ENCODE measurements around the gene BCHE. TPM values are rescaled to one million over a fixed set of nuclear protein-coding genes. Genes with fewer than 3 reads are reported as not detected.

The BCHE gene
- total RNA-seq, 1 experiment from 2014 or later, result 53.8 TPM

DNA sequence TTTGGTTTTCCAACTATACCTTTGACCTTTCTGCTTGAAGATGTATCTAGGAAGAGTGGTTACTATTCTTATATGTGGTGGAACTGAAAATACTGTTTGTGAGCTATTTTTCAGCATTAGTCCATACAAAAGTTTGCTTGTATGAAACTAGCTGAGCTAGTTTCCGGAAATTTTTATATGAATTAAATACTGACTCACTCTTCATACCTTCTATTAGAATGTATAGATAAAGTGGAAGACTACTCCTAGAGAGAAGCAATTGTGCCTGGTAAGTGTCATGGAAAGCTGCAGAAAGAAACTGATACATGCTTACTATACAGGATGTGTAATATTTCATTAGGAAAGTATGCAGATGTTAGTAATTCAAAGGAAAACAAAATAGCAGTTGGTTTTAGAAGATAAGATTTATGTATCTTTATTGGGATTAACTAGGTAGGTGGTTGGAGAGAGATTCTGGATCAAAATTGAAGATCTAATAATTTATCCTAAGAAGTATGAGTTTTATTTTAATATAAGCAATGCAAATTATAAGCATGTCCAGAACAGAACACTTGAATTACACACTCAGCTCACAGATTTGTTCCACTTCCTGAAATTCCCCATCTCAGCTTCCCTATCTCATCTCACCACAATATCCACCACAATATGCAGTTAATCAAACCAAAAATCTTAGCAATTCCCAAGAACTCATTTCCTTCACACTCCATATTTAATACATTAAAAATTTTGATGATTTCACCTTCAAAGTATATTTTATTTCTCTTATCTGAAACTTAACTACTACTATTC is 82.8 kb downstream of the BCHE start:
- DNase-seq (ENCODE audit: extremely low read depth, low read depth), result no peak

- no peak for DNase-seq (ENCODE audit: extremely low read depth, low read depth)
These were observed 83.7 kb downstream of the BCHE start for GRCh38 chr3:165753560-165753959.

GRCh38 chr3:165751637-165752036 is 85.6 kb downstream of the BCHE start:
- DNase-seq (ENCODE audit: extremely low read depth, low read depth), result no peak

DNA sequence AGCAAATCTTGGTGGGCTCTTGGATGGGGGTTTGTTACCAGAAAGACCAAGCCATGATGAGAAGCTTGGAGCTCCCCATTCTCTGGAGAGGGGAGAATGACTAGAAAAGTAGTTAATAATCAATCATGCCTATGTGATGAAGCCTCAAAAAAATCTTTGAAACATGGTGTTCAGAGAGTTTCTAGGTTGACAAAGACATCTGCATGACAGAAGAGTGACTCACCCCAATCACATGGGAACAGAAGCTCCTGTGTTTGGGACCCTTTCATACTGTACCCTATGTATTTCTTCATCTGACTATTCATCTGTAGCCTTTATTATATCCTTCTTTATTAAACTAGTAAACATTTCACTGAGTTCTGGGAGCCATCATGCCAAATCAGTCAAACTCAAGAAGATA is 87.4 kb downstream of the BCHE start:
- DNase-seq (ENCODE audit: extremely low read depth, low read depth), result no peak

DNA sequence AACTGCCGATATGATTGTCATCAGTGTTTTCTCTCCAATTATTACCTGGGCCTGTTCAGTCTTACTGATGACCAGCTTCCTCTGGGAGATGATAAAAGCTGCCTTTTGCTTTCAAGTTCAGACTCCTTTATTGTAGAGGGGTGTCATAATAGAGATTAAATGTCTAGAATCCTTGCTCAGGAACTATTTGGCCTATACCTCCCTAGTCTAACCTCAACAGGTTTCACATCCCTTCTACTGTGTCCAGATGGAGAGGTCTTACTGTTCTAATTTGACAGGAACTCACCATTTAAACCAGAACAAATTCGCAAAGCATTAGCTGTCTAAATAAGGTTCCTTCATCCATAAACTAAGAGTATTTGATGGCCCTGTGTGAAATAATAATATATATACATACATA is 88.0 kb downstream of the BCHE start:
- DNase-seq (ENCODE audit: extremely low read depth, low read depth), result no peak

DNA sequence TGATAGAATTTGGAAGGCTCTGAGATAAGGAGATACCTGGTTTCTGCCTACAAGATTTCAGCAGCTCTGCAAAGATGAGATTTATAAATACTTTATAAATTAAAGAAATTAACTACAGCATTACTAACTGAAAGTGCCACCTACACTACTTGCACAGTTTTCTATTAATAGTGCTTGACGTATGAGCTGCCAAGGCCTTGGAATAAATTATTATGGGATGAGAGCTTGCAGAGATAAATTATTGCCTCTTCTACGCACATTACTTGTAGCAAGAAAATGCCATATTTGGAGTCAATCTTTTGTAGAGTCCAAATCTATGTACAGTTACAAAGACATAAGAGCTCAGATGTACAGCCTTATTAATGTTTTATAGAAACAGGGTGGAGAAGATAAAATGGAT is 89.1 kb downstream of the BCHE start:
- DNase-seq (ENCODE audit: extremely low read depth, low read depth), result no peak

GRCh38 chr3:165746874-165747273 is 90.3 kb downstream of the BCHE start:
- DNase-seq (ENCODE audit: extremely low read depth, low read depth), result no peak

DNA sequence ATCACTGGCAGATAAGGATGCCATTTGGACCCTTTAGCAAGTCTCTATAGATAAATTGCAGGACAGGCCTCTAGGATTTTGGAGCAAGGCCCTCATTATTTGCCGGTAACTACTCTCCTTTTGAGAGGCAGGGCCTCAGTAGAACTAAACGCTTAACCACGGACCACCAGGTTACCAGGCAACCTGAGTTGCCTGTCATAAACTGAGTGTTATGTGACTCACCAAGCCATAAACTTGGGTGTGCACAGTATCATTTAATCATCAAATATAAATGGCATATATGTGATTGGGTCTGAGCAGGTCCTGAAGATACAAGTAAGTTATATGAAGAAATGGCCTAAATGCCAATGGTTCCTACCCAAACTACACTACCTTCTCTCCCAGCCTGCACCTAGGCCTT is 93.2 kb downstream of the BCHE start:
- no peak for DNase-seq (ENCODE audit: extremely low read depth, low read depth)

GRCh38 chr3:165742351-165742750 is 94.9 kb downstream of the BCHE start:
- no peak for DNase-seq (ENCODE audit: extremely low read depth, low read depth)

DNA sequence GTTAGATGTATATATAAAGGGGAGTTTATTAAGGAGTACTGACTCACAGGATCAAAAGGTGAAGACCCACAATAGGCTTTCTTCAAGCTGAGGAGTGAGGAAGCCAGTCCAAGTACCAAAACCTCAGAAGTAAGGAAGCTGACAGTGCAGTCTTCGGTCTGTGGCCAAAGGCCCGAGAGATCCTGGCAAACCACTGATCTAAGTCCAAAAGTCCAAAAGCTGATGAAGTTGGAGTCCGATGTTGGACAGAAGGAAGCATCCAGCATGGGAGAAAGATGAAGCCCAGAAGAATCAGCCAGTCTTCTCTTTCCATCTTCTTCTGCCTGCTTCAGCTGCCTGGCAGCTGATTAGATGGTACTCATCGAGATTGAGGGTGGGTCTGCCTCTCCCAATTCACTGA is 107.5 kb downstream of the BCHE start:
- DNase-seq (ENCODE audit: extremely low read depth, low read depth), result no peak

- DNase-seq (ENCODE audit: extremely low read depth, low read depth), result no peak
These were observed 108.3 kb downstream of the BCHE start for GRCh38 chr3:165728924-165729323.

DNA sequence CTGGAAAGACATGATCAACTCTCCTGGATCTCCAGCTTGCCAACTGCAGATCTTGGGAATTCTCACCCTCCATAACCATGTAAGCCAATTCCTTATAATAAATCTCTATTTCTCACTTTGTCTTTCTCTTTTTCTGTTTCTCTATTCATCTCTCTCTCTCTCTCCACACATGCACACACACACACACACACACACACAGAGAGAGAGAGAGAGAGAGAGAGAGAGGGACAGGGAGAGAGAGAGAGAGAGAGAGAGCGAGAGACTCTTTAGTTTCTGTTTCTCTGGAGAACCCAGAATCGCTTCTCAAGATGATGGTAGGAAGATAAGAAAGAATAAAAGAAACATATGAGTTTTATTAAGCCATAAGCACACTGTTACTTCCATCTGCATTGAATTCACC is 111.9 kb downstream of the BCHE start:
- DNase-seq (ENCODE audit: extremely low read depth, low read depth), result no peak
